ENCODE results near the gene GUCY2F.

The GUCY2F gene

GRCh38 chrX:109392895-109393294 lies 89.0 kb downstream of the GUCY2F start:
- no peak for DNase-seq

- DNase-seq = no peak
Measured at GRCh38 chrX:109390556-109390955, 91.3 kb downstream of the GUCY2F start.

- no peak for DNase-seq
Measured at GRCh38 chrX:109389917-109390316, 92.0 kb downstream of the GUCY2F start.

- no peak for DNase-seq
Measured at GRCh38 chrX:109384699-109385098, 97.2 kb downstream of the GUCY2F start.

GRCh38 chrX:109382332-109382731 lies 99.6 kb downstream of the GUCY2F start:
- no peak for DNase-seq

GRCh38 chrX:109378281-109378680 lies 103.6 kb downstream of the GUCY2F start:
- no peak for DNase-seq

- DNase-seq = no peak
Measured at GRCh38 chrX:109374262-109374960, 107.5 kb downstream of the GUCY2F start.

GRCh38 chrX:109373468-109373867 lies 108.4 kb downstream of the GUCY2F start:
- DNase-seq = no peak

GRCh38 chrX:109372716-109373115 lies 109.2 kb downstream of the GUCY2F start:
- DNase-seq = no peak

GRCh38 chrX:109372291-109372690 lies 109.6 kb downstream of the GUCY2F start:
- DNase-seq = no peak

- DNase-seq = no peak
Measured at GRCh38 chrX:109362101-109362500, 119.8 kb downstream of the GUCY2F start.

- DNase-seq = no peak
Measured at GRCh38 chrX:109360301-109360700, 121.6 kb downstream of the GUCY2F start.

- no peak for DNase-seq
Measured at GRCh38 chrX:109357706-109358105, 124.2 kb downstream of the GUCY2F start.

GRCh38 chrX:109356684-109357083 lies 125.2 kb downstream of the GUCY2F start:
- no peak for DNase-seq

- DNase-seq = no peak
Measured at GRCh38 chrX:109352066-109352588, 129.8 kb downstream of the GUCY2F start.

- DNase-seq = no peak
Measured at GRCh38 chrX:109351557-109351956, 130.3 kb downstream of the GUCY2F start.

- DNase-seq = no peak
Measured at GRCh38 chrX:109350551-109350950, 131.3 kb downstream of the GUCY2F start.

- no peak for DNase-seq
Measured at GRCh38 chrX:109350051-109350450, 131.8 kb downstream of the GUCY2F start.

GRCh38 chrX:109347632-109348031 lies 134.3 kb downstream of the GUCY2F start:
- no peak for DNase-seq

GRCh38 chrX:109346491-109346890 lies 135.4 kb downstream of the GUCY2F start:
- no peak for DNase-seq

GRCh38 chrX:109345856-109346255 lies 136.0 kb downstream of the GUCY2F start:
- no peak for DNase-seq

- no peak for DNase-seq
Measured at GRCh38 chrX:109344678-109345077, 137.2 kb downstream of the GUCY2F start.

- DNase-seq = no peak
Measured at GRCh38 chrX:109344101-109344500, 137.8 kb downstream of the GUCY2F start.

- DNase-seq = no peak
Measured at GRCh38 chrX:109343671-109344070, 138.2 kb downstream of the GUCY2F start.

- DNase-seq = no peak
Measured at GRCh38 chrX:109336141-109336540, 145.7 kb downstream of the GUCY2F start.

Data from activated CD4-positive, alpha-beta T cell treated with anti-CD3 and anti-CD28 coated beads for 48 hours (primary cell).